HK-2 (cell line): Measurements from ENCODE around the gene PRR14.
A peak's percentile ranks its signal among the peaks of the same experiment; 100 is the strongest.

Source experiments
- DNase-seq: peaks from one replicate; pipeline ENCODE4 v3.0.0-alpha.2; 2018; ENCODE audit not compliant: unreplicated experiment

PRR14 gene

GRCh38 chr16:30659507-30660423, 9.0 kb downstream of the PRR14 start:
- DNase-seq = peak; percentile 28

GRCh38 chr16:30660424-30661261, 9.9 kb downstream of the PRR14 start:
- DNase-seq = peak; percentile 16

- no peak for DNase-seq
Observed at GRCh38 chr16:30662449-30662848, 11.7 kb downstream of the PRR14 start.

- no peak for DNase-seq
Observed at GRCh38 chr16:30663038-30663437, 12.3 kb downstream of the PRR14 start.

DNA sequence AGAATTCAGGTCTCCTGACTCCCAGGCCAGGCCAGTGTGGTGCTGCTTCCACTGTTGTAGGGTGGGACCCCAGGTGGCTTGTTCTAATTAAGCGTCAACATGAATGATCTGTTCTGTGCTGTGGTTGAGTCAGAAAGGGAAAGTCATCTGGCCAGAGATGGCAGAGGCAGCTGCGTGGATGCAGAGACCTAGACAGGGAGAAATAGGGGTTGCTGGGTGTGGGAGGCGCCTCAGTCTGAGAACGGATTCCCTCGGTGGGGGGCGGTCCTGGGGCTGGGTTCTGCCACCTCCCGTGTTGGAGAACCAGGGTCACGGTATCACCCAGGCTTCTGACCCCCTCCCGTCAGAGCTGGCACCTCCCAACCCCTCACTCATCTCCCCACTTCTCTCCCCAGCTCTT, 13.1 kb downstream of the PRR14 start:
- DNase-seq = no peak

- DNase-seq = no peak
Observed at GRCh38 chr16:30664616-30665109, 13.9 kb downstream of the PRR14 start.

DNA sequence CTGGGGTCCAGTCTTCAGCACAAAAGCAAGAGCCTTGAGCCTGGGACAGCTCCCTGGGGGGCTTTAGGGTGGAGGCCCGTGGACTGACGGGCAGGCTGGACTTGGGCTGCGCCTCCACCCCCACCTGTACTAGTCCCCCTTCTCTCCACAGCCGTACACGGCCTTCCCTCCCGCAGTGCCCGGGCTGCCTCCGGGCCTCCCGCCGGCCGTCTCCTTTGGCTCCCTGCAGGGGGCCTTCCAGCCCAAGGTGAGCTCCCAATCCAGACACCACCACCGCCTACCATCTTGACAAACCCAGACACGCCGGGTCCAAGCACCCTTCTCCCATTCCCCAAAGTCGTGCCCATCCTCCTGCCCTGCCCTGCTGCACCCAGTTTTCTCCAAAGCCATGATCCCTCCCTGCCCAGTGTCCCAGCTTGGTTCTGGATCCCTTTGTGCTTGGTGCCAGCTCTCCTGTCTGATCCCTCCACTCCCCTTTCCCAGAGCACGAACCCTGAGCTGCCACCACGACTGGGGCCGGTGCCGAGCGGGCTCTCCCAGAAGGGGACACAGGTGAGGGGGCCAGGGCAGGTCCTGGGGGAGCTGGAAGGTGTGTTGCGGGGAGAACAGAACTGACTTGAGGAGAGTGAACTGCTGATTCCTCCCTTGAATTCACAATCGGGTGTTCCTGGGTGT, 14.5 kb downstream of the PRR14 start:
- no peak for DNase-seq

- no peak for DNase-seq
Observed at GRCh38 chr16:30665830-30666190, 15.1 kb downstream of the PRR14 start.

GRCh38 chr16:30666681-30667080, 15.9 kb downstream of the PRR14 start:
- DNase-seq = no peak

DNA sequence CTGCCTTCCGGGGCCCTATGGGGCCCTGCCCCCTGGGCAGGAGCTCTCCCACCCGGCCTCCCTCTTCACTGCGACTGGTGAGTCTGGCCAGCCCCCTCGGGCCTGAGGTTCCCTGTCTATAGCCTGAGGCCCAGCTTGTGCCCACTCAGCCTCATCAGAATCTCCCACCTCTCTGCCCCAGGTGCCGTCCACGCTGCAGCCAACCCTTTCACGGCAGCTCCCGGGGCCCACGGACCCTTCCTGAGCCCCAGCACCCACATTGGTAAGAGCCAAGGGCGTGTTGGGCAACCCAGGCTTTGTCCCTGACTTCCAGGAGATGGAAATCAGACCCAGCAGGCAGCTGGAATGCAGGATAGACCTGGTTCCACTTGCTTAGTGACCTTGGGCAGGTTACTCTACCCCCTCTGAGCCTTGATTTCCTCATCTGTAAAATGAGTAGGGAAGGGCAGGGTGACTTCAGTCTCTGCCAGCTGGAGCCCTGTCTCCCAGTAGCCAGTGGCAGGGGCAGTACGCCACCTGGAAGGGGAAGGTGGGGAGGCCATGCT, 16.7 kb downstream of the PRR14 start:
- DNase-seq = no peak

- DNase-seq = no peak
Observed at GRCh38 chr16:30668393-30668792, 17.6 kb downstream of the PRR14 start.

GRCh38 chr16:30669026-30669902, 18.5 kb downstream of the PRR14 start:
- no peak for DNase-seq

- DNase-seq = no peak
Observed at GRCh38 chr16:30669903-30670824, 19.4 kb downstream of the PRR14 start.

- no peak for DNase-seq
Observed at GRCh38 chr16:30675143-30675542, 24.4 kb downstream of the PRR14 start.

GRCh38 chr16:30677931-30678585, 27.3 kb downstream of the PRR14 start:
- DNase-seq = no peak

DNA sequence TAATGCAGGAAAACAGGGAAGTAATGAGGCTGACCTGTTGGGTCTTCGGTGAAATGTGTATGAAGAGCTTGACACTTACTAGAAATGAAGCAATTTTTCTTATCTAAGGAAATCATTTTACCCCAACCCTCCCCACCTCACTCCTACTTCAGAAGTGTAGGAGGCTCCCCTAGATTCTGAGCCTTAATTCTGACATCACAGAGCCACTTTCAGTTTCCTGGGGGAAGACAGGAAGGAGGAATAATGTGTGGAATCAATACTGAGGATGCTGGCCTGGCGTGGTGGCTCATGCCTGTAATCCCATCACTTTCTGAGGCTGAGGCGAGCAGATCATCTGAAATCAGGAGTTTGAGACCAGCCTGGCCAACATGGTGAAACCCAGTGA, 27.8 kb downstream of the PRR14 start:
- DNase-seq = no peak

GRCh38 chr16:30680326-30680725, 29.6 kb downstream of the PRR14 start:
- DNase-seq = no peak

- no peak for DNase-seq
Observed at GRCh38 chr16:30688701-30689100, 37.9 kb downstream of the PRR14 start.

DNA sequence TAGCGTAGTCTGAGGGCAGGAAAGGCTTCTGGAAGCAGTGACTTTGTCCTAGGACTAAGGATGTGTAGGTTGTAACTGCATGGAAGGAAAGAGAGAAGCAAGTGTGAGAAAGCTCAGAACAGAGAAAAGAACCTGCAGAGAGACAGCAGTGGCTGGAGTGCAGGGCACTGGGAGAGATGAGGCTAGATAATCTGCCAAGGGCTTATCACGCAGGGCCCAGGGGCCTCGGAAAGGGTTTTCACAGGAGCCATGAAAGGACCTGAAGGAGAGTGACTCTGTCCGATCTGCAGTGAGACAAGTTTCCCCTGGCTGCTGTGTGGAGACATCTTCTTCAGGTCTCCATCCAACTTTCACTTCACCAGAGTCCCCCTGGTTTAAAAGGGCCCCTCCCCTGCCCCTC, 41.1 kb downstream of the PRR14 start:
- no peak for DNase-seq
